ENCODE data around the gene IQGAP2.

GRCh38 chr5:76700571-76700970 is 297.5 kb downstream of the IQGAP2 start:
- TF ChIP-seq POLR2A (IDR thresholded peaks at IDR 0.05) (no peak), CTCF (IDR thresholded peaks at IDR 0.05) (no peak), EP300 (IDR thresholded peaks at IDR 0.05) (no peak), POLR2AphosphoS5 (IDR thresholded peaks at IDR 0.05) (no peak)
